Midbrain (tissue), 1 donor: ENCODE results near the gene PBX1.

Experiments used
- DNase-seq: peaks from one replicate; lab custom pipeline; 2025; lab: John Stamatoyannopoulos, UW

The PBX1 gene

GRCh38 chr1:164830628-164831027 is 271.6 kb downstream of the PBX1 start:
- DNase-seq = no peak

DNA sequence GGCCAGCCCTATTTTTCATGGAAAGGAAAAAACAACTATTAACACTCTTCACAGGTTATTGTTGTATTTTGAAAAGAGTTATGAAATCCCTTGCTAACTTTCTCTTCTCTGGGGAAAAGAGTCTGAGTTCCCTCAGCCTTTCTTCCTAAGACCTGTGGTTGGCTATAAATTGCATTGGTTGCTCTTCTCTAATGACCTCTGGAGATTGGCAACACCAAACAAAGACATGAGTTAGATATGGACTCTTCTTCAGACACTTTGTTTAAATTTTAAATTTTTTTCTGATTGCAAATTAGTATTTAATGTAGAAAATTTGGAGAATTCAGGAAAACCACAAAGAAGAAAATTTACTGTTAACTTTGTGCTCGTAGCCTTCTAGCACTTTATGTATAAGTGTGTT is 275.7 kb downstream of the PBX1 start:
- no peak for DNase-seq

- no peak for DNase-seq
Measured at GRCh38 chr1:164836614-164837018, 277.6 kb downstream of the PBX1 start.

DNA sequence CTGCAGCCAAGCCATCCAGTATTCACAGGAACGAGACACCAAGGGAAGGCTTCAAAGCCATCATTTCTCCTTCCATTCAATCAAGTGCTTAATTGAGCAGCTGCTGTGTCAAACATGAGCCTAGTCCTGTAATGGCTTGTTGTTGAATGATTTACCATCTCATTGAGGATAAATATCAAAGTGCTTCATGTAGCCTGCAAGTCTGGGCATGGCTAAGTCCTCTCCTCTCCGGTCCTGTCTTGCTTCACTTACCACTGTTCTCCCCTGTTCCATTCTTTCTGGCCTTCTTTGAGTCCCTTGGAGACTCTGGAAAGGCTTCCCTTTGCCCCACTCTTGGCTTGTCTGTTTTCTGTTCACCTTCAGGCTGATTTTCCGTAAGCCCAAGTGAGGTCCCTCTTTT is 279.8 kb downstream of the PBX1 start:
- no peak for DNase-seq

DNA sequence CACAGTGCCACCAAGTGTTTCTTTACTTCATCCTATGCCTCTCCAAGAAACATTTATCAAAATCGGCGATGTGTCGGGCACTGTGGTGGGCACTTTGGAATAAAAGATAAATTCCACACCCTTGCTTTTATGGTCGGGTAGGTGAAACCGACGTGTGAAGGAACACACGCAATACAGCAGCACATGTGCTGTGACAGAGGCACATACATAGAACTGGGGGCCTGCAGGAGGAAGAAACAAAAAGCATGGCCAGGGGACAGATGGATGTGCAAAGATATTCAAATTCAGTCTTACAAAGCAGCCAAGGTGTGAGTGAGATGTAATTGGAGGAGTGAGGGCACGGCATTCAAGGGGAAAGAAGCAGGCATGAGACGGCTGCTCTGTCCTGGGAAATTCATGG is 282.0 kb downstream of the PBX1 start:
- no peak for DNase-seq

- DNase-seq = no peak
Measured at GRCh38 chr1:164841702-164842465, 282.9 kb downstream of the PBX1 start.

DNA sequence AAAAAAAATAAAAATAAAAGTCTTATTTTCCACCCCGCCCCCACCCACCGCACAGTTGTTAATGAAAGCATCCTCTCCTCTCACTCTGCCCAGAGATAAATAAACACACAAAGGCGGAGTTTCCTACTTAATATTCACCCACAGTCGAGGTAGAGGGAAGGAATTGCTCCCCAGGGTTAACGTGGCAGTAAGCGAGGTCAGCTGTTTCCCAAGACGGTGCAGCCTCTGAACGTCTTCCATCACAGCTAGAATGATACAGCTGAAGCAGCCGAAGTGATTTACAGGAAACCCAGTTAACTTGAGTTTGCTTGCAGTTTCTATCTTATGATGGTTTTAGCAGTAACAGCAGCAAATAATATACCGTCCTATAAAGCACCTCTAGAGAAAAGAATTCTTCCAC is 283.9 kb downstream of the PBX1 start:
- DNase-seq = no peak

DNA sequence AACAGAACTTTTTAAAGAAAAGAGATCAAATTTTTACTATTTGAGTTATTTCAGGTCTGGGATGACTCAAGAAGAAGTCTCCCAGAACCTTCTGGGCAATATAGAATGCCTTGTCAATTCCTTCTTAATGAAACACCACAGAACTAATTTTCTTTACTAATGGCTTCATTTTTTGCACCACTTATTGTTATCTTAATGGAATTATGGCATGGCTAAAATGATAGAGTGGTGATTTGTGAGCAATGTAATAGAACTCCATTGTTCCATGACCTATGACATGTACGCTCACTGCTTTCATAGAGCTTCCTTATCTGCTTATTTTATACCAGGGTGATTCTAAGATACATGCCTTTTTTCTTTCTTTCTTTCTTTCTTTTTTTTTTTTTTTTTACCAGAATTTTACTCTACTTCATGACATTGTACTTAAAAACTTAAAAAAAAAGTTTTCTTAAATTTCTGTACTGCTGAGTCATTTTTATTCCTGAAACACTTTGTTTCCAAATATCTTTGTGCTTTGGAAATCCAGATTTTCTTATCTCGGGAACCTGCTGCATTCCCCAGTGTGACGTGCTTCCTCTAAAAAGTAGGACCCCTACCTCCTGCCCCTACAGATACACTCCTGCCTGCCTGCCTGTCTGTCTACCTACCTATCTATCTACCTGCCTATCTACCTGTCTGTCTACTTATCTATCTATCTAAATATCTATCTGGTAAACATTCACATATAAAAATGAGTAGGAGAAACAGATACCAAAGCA is 284.9 kb downstream of the PBX1 start:
- DNase-seq = no peak

GRCh38 chr1:164846731-164847691 is 288.0 kb downstream of the PBX1 start:
- DNase-seq = no peak

GRCh38 chr1:164853146-164853545 is 294.2 kb downstream of the PBX1 start:
- DNase-seq = no peak

DNA sequence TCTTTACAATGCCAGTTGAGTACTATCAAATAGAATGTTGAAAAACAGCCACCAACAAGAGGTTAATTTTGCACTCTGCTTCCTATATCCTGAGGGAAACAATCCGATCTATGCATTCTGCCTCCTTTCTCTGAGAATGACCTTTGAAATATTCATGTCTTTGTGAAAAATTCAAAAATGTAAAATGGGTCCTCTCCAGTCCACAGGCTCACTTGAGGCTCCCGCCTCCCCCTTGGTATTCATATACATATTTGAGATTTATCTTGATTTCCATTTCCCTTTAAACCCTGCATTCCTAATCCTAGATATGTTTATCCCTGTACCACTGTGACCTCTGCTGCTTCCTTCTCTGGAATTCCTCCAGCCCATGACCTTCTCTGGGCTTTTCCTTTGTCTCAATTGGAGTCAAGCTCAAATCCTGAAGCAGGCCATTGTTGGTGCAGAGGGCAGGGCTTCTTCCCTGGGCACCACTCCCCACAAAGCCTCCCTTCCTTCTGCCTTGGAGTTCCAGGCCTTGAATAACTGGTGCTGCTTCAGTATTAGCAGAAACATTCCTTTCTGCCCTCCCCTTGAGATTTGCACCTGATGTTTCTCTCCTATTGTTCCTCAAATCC is 296.8 kb downstream of the PBX1 start:
- DNase-seq = no peak

- DNase-seq = no peak
Measured at GRCh38 chr1:164856381-164856780, 297.4 kb downstream of the PBX1 start.

DNA sequence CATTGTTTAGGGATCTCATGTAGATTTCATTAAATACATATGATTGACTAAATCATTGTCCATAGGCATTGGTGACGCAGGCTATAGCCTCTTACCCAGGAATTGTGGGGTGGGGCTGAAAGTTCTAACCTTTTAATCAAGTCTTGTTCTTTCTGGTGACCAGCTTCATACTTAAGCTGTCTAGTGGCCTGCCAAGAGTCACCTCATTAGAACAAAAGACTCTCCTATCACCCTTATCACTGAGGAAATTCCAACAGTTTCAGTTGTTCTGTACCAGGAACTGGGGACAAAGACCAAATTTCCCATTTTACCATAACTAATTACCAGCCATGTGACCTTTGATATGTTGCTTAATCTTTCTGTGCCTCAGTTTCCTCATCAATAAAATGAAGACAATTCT is 298.5 kb downstream of the PBX1 start:
- no peak for DNase-seq

DNA sequence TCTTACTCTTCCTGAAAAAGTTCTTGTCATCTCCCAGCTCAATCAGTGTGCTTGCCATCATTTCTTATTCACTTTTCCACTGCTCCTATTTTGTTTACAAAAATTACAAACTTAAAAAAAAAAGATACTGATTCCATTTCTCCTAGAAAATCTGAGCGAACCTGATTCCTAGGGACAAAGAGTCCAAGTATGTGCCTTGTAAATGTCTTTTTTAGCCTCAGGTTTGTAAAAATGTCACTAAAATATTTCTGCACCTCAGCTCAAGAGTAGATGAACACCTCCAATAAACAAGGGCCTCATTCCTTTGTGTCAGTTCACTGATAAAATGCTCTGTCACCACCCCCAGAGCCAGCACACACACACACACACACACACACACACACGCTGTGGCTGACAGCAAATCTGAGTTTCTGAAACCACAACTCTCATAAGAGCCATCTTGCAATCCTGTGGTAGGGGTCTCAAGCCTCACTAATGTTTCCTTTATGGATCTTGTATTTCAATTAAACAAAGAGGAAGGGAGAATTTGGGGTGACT is 299.2 kb downstream of the PBX1 start:
- DNase-seq = no peak

GRCh38 chr1:164861632-164862031 is 302.6 kb downstream of the PBX1 start:
- DNase-seq = no peak

DNA sequence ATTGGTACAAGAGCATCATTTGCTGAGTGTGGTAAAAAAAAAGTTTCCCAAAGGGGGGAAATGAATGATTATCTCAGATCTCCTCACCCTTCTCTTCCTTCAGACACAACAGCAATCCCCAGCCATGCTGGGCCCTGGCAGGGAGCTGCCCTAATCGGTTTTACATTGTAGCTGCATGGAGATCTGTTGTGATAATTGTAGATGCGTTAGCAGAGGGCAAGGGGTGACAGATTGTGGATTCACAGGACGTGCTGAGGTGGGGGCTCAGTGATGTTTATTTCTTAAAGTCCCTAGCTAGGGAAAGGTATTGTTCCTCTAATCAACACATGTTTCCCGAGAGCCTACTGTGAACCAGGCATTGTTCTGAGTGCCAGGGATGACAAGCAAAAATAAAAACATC is 304.1 kb downstream of the PBX1 start:
- no peak for DNase-seq

DNA sequence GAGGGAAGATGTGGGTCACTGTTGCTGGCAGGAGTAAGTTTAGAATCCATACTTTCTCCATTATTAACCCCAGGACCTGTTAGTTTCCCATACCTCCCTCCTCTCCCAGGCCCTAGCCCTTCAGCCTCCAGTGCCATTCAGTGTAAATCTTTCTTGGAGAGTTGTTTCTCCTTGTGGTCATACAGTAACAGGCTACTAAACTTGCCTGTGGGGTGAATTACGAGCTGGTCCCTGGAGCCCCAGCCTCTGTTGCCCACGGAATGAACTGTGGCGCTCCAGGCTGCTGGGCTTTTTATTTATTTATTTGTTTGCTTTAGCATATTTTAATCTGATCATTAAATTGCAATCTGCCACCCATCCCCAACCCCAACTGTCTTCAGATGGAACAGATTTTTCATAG is 305.2 kb downstream of the PBX1 start:
- no peak for DNase-seq

- no peak for DNase-seq
Measured at GRCh38 chr1:164865385-164865784, 306.4 kb downstream of the PBX1 start.

DNA sequence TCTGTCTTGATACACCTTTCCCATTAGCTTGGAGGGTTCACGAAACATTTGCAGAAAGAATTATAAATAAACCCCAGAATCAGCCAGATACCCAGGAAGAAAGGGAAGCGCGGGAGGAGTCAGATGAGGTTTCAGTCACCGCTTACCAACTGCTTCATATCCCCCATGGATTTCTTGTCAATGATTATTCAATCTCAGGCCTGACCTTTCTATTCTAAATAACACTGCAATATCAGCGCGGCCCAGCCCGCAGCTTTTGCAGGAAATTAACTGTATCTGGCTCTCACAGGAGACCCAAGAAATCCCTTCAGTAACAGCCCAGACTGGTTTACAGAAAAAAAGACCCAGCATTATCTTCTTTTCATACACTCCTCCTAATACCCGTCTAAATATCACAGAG is 308.6 kb downstream of the PBX1 start:
- no peak for DNase-seq

DNA sequence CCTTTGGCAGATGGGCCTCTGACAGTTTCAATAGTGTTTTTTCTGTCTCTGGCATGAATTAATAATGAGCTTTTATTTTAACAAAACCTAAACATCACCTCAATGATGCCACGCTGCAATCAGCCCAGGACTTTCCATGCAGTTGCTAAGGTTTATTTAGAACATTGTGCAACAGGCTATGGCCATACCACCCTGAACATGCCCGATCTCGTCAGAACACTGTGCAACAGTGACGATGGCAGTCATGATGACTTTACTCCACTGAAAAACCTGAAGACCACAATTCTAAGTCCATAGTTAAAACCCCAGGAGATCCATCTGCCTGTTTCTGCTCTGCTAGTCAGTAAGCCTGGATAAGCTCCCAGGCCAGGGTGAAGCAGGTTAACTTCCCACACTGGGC is 310.0 kb downstream of the PBX1 start:
- no peak for DNase-seq

GRCh38 chr1:164875518-164875917 is 316.5 kb downstream of the PBX1 start:
- no peak for DNase-seq
